ENCODE results near the gene BIRC6. TPM values are rescaled to one million over a fixed set of nuclear protein-coding genes. Genes with fewer than 3 reads are reported as not detected.

Gene BIRC6
- total RNA-seq, 1 donor from 2014 or later: 59.4 TPM

GRCh38 chr2:32375228-32375892 is 18.5 kb downstream of the BIRC6 start:
- intact Hi-C loops (cut with DNase I): no loop called here

GRCh38 chr2:32376756-32377155 is 19.9 kb downstream of the BIRC6 start:
- TF ChIP-seq CTCF (IDR thresholded peaks at IDR 0.05): no peak
- Histone ChIP-seq H3K9me3 (no peaks in the 10 kb centered on the region), H3K36me3 (peaks cover 3 to 13% of the 10 kb centered on the region in 2 donors), H3K4me3 (no peak overlapping the region), H3K4me1 (peaks cover 0 to 7% of the 10 kb centered on the region in 2 donors), H3K27ac (no peak overlapping the region), H3K27me3 (no peaks in the 10 kb centered on the region)
- intact Hi-C loops (cut with DNase I): no loop called here
- no peak for DNase-seq (ENCODE audit: low spot score in 2 of 2)

More at GRCh38 chr2:32375228-32375892, 18.5 kb downstream of the BIRC6 start:
- no peak for TF ChIP-seq CTCF (IDR thresholded peaks at IDR 0.05)
- Histone ChIP-seq H3K4me1 (peaks cover 0 to 7% of the 10 kb centered on the region in 2 donors), H3K27me3 (no peaks in the 10 kb centered on the region), H3K27ac (no peak overlapping the region), H3K4me3 (no peak overlapping the region), H3K36me3 (peaks cover 0 to 5% of the 10 kb centered on the region in 2 donors), H3K9me3 (no peaks in the 10 kb centered on the region)
- DNase-seq (ENCODE audit: low spot score in 2 of 2): no peak

GRCh38 chr2:32377928-32378327 is 21.1 kb downstream of the BIRC6 start:
- H3K36me3 ChIP-seq: peaks cover 3 to 21% of the 10 kb centered on the region in 2 donors
- intact Hi-C loops (cut with DNase I): no loop called here
- H3K9me3 ChIP-seq: no peaks in the 10 kb centered on the region
- no peaks in the 10 kb centered on the region for H3K27me3 ChIP-seq
- no peak overlapping the region for H3K27ac ChIP-seq
- TF ChIP-seq CTCF (IDR thresholded peaks at IDR 0.05): no peak
- no peak overlapping the region for H3K4me3 ChIP-seq
- peaks cover 0 to 7% of the 10 kb centered on the region in 2 donors for H3K4me1 ChIP-seq
- no peak for DNase-seq (ENCODE audit: low spot score in 2 of 2)

- H3K27me3 ChIP-seq: no peaks in the 10 kb centered on the region
- TF ChIP-seq CTCF (IDR thresholded peaks at IDR 0.05): no peak
- intact Hi-C loops (cut with DNase I): no loop called here
- no peaks in the 10 kb centered on the region for H3K9me3 ChIP-seq
- no peak overlapping the region for H3K27ac ChIP-seq
- no peak for DNase-seq (ENCODE audit: low spot score in 2 of 2)
- H3K4me3 ChIP-seq: no peak overlapping the region
- H3K36me3 ChIP-seq: peaks cover 8 to 34% of the 10 kb centered on the region in 2 donors
- peaks cover 0 to 7% of the 10 kb centered on the region in 2 donors for H3K4me1 ChIP-seq
Measured at GRCh38 chr2:32379352-32379751, 22.5 kb downstream of the BIRC6 start.

- TF ChIP-seq CTCF (IDR thresholded peaks at IDR 0.05): no peak
- H3K4me3 ChIP-seq: no peak overlapping the region
- no peak overlapping the region for H3K27ac ChIP-seq
- DNase-seq (ENCODE audit: low spot score in 2 of 2): no peak
- no peaks in the 10 kb centered on the region for H3K27me3 ChIP-seq
- peaks cover 18 to 52% of the 10 kb centered on the region in 2 donors for H3K36me3 ChIP-seq
- H3K4me1 ChIP-seq: no peaks in the 10 kb centered on the region
- intact Hi-C loops (cut with DNase I): no loop called here
- no peaks in the 10 kb centered on the region for H3K9me3 ChIP-seq
Measured at GRCh38 chr2:32383858-32384257, 27.0 kb downstream of the BIRC6 start.
